HL-60 (cell line): Measurements from ENCODE around the gene BSND.

ENCODE experiments used
- DNase-seq, 2 experiments: peaks; one replicate each; pipeline ENCODE4 v3.0.0-alpha.2; 2010 to 2020; ENCODE audit warnings: low read depth in 1 of 2, low spot score in 1 of 2
- H3K27ac ChIP-seq: fragments of 250-450 bp; sonication (Bioruptor Pico); replicated peaks from 2 replicates; pipeline ENCODE4 v1.5.1; 2020; ENCODE audit warnings: mild to moderate bottlenecking, moderate library complexity
- H3K27me3 ChIP-seq: fragments of 250-450 bp; sonication (Bioruptor Pico); 2 replicates; pipeline ENCODE4 v1.5.1; 2021; ENCODE audit warnings: mild to moderate bottlenecking, moderate library complexity; ENCODE audit not compliant: insufficient read depth, poor library complexity, severe bottlenecking
- H3K4me3 ChIP-seq: replicated peaks from 2 replicates; pipeline ENCODE4 v1.5.1; 2011; ENCODE audit warnings: mild to moderate bottlenecking, control low read depth, low read length; ENCODE audit not compliant: insufficient read depth
- CTCF ChIP-seq: IDR thresholded peaks from one replicate; pipeline ENCODE4 v1.5.1; 2011; ENCODE audit warnings: low read length, control low read depth, inconsistent platforms; ENCODE audit not compliant: insufficient read depth
- GABPA ChIP-seq: IDR thresholded peaks from 2 replicates; pipeline ENCODE4 v1.6.1; 2012; ENCODE audit warnings: low read depth
- POLR2AphosphoS5 ChIP-seq: IDR thresholded peaks from 2 replicates; pipeline ENCODE4 v1.6.1; 2012; ENCODE audit warnings: low read depth
- SPI1 ChIP-seq: IDR thresholded peaks from 2 replicates; pipeline ENCODE4 v1.6.1; 2012; ENCODE audit warnings: low read depth, mild to moderate bottlenecking, borderline replicate concordance
- TF ChIP-seq, protein P1 (sequence below): IDR thresholded peaks from 2 replicates; pipeline ENCODE4 v1.6.1; 2012; ENCODE audit warnings: low read depth; ENCODE audit not compliant: insufficient replicate concordance

BSND gene

DNA sequence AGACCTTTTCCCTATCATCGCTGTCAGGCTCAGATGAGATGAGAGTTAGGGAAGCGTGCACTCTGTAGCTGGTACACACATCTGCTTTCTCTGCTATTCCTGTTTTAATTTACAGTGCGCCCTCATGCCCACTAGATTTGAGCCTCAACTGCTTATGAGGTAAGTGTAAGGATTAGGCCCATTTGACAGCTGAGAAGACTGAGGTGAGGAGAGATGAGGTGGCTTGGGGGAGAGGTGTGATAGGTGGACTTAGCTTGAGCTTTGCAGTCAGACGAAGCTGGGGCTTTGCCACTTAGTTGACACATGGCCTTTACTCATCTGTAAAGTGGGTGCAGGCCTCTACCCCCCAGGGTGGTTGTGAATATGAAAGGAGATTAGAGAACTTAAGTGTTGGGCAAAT lies 9.8 kb upstream of the BSND start:
- DNase-seq, result no peak
- no peak for TF ChIP-seq CTCF
- TF ChIP-seq POLR2AphosphoS5, result no peak
- TF ChIP-seq, protein P1, sequence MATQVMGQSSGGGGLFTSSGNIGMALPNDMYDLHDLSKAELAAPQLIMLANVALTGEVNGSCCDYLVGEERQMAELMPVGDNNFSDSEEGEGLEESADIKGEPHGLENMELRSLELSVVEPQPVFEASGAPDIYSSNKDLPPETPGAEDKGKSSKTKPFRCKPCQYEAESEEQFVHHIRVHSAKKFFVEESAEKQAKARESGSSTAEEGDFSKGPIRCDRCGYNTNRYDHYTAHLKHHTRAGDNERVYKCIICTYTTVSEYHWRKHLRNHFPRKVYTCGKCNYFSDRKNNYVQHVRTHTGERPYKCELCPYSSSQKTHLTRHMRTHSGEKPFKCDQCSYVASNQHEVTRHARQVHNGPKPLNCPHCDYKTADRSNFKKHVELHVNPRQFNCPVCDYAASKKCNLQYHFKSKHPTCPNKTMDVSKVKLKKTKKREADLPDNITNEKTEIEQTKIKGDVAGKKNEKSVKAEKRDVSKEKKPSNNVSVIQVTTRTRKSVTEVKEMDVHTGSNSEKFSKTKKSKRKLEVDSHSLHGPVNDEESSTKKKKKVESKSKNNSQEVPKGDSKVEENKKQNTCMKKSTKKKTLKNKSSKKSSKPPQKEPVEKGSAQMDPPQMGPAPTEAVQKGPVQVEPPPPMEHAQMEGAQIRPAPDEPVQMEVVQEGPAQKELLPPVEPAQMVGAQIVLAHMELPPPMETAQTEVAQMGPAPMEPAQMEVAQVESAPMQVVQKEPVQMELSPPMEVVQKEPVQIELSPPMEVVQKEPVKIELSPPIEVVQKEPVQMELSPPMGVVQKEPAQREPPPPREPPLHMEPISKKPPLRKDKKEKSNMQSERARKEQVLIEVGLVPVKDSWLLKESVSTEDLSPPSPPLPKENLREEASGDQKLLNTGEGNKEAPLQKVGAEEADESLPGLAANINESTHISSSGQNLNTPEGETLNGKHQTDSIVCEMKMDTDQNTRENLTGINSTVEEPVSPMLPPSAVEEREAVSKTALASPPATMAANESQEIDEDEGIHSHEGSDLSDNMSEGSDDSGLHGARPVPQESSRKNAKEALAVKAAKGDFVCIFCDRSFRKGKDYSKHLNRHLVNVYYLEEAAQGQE, result no peak
- no peak for TF ChIP-seq SPI1
- no peaks in the 10 kb centered on the region for H3K27me3 ChIP-seq
- no peak overlapping the region for H3K4me3 ChIP-seq
- H3K27ac ChIP-seq, result no peak overlapping the region

- Histone ChIP-seq H3K27me3 (peaks cover 3% of the 10 kb centered on the region), H3K4me3 (no peak overlapping the region), H3K27ac (no peak overlapping the region)
- TF ChIP-seq POLR2AphosphoS5, result no peak
- no peak for TF ChIP-seq SPI1
- TF ChIP-seq GABPA, result no peak
- no peak for DNase-seq
Observed at GRCh38 chr1:54989473-54989872, 9.3 kb upstream of the BSND start.

DNA sequence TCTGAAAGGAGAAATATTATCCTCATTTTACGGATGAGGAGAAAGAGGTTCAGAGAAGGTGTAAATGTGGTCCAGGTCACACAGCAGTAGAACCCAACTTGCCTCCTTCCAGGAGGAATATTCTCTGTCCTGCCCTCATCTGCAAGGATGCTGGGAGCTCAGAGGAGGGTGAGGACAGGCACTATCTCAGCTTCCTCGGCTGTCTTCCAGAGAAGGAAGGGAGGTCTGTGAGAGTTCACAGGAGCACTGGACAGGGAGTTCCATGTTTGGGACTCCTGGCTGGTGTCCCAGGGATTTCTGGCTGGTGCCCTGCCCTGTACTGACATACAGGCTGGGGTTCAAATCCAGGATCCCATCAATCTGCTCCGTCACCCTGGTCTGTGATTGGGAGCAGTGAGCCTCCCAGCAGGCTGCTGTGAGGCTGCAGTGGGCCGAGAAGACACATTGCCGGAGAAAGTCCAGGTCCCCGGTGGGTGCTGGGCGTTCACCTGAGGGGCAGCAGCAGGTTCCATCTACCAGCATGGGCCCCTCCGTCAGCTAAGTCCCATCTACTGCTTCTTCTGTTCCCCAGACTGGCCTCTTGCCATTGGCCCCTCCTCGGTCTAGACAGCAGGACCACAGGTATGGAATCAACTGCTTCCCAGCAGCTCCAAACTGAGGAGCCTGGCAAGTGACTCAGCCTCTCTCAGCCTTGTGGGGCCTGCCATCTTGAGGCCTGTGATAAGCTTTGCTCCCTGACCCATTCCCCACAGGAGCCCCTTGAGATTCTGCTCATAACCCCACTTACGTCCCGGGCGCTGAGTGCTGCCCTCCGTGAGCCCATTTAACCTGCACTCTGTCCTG lies 8.5 kb upstream of the BSND start:
- Histone ChIP-seq H3K27me3 (peaks cover 5% of the 10 kb centered on the region), H3K27ac (no peak overlapping the region), H3K4me3 (no peak overlapping the region)
- no peak for DNase-seq
- TF ChIP-seq CTCF, result no peak
- TF ChIP-seq, protein P1, result no peak
- TF ChIP-seq SPI1, result no peak
- no peak for TF ChIP-seq GABPA
- no peak for TF ChIP-seq POLR2AphosphoS5

GRCh38 chr1:54990916-54991315 lies 7.8 kb upstream of the BSND start:
- no peak for DNase-seq
- TF ChIP-seq GABPA, result no peak
- TF ChIP-seq, protein P1, result no peak
- Histone ChIP-seq H3K4me3 (no peak overlapping the region), H3K27ac (no peak overlapping the region), H3K27me3 (peaks cover 5% of the 10 kb centered on the region)
